ENCODE data around the gene ERI3.

ERI3 gene

DNA sequence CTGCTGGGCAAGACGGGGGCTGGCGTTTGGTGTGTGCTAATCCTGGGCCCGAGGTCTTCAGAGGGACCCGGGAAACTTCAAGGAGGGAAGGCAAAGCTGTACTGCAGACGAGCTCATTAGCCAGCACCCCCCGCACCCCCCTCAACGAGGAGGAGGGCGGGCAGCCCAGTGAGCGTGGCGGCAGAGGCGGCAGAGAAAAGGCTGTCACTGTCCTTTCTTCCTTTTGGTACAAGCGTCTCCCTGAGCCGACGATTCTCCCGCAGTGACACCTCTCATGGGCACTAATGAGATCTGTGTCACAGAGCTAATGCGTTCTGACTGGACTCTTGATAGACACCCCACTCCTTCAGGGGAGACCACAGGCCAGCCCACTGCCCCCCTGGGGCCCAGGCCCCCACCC, 112.3 kb downstream of the ERI3 start:
- no peak for DNase-seq (ENCODE audit: low spot score)
- in situ Hi-C loops (cut with MboI; ENCODE audit: low pct_unique_long_range_greater_than_20kb, low sequenced_read_pairs, unreplicated experiment), result no loop called here

DNA sequence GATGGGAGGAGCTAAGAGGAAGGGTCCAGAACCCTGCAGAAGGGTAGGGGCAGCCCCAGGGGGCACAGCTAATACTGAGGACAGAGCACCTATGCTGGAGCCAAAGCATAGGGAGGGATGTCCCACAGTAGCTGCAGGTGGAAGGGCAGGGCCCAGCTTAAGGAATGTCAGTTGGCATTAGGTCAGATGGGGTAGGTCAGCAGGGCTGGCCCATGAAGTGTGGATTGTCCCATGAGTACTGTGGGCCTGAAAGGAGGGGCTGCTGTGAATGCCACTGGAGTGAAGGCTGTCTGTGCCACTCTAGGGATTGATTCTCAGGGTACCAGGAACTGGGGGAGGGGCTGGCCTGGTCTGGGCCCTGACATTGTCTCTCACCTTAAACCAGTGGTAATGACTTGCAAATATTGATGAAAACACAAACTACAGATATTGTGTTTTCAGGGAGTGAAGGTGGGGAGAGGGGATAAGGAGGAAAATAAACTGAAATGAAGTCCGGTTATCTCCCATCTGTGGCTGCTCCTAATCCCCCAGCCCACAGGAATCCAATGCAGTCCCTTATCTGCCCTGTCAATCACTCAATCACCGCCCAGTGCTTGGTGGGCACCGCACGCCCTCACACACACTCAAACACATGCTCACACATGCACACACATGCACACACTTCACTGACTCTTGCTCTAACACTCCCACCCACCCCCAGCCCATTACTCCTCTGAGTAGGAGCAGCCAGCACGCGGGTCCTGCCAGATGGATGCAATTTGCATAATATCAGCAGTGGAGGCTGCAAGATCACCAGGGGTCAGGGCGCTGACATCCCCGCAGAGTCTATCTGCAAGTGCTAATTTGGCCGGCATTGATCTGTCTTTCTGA, 114.0 kb downstream of the ERI3 start:
- DNase-seq (ENCODE audit: low spot score), result no peak
- TF ChIP-seq, protein P1, sequence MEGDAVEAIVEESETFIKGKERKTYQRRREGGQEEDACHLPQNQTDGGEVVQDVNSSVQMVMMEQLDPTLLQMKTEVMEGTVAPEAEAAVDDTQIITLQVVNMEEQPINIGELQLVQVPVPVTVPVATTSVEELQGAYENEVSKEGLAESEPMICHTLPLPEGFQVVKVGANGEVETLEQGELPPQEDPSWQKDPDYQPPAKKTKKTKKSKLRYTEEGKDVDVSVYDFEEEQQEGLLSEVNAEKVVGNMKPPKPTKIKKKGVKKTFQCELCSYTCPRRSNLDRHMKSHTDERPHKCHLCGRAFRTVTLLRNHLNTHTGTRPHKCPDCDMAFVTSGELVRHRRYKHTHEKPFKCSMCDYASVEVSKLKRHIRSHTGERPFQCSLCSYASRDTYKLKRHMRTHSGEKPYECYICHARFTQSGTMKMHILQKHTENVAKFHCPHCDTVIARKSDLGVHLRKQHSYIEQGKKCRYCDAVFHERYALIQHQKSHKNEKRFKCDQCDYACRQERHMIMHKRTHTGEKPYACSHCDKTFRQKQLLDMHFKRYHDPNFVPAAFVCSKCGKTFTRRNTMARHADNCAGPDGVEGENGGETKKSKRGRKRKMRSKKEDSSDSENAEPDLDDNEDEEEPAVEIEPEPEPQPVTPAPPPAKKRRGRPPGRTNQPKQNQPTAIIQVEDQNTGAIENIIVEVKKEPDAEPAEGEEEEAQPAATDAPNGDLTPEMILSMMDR (IDR thresholded peaks at IDR 0.05; ENCODE audit: extremely low read depth, insufficient read depth, missing control alignments), result no peak
- in situ Hi-C loops (cut with MboI; ENCODE audit: low pct_unique_long_range_greater_than_20kb, low sequenced_read_pairs, unreplicated experiment), result no loop called here

More for the DNA sequence above, 112.3 kb downstream of the ERI3 start:
- TF ChIP-seq, protein P1 (IDR thresholded peaks at IDR 0.05; ENCODE audit: extremely low read depth, insufficient read depth, missing control alignments), result no peak

DNA sequence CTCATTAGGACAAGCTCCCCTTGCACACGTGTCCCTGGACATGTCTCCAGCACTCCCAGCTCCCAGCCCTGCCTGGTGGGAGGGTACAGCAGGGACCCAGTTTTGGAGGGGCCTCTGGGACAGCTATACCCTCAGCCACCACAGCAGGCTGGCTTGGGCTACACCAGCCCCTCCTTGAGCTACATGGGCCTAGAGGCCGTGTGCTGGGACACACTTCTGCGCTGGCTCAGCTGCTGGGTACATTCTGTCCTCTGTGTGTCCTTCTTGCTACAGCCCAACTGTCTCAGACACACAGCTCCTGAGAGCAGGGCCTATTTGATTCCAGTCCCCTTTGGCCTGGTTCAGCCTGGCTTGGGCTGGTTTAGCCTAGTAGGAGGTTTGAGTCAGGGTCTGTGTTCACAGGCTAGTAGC, 115.1 kb downstream of the ERI3 start:
- no peak for DNase-seq (ENCODE audit: low spot score)
- in situ Hi-C loops (cut with MboI; ENCODE audit: low pct_unique_long_range_greater_than_20kb, low sequenced_read_pairs, unreplicated experiment), result no loop called here
- TF ChIP-seq, protein P1 (IDR thresholded peaks at IDR 0.05; ENCODE audit: extremely low read depth, insufficient read depth, missing control alignments), result no peak

DNA sequence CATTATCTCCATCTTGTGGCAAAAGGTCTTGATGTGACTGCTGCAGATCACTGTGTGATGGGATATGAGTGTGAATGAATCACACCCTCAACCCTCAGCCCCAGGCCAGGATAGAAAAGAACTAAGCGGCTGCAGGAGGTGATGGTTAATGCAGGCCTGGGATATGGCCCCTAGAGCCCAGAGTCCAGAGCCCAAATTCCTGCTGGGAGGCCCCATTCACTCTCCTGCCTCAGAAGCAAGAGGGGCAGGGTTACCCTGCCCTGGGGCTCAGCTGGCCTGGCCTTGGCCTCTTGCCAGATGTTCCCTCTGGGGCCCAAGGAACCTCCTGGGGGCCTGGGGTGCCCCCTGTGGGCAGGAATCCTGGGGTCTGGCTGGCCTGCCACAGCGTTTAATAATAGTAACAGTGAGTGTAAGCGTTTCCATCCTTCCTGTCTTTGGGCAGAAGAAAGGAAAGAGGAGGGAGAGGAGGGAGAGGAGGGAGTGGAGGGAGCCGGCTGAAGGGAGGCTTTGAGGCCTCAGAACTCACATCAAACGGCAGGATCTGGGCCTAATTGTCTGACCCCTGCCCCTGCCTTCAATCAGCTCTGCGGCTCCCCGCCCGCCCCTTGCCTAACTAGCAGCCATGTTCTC, 115.6 kb downstream of the ERI3 start:
- no peak for DNase-seq (ENCODE audit: low spot score)
- TF ChIP-seq, protein P1 (IDR thresholded peaks at IDR 0.05; ENCODE audit: extremely low read depth, insufficient read depth, missing control alignments), result no peak
- in situ Hi-C loops (cut with MboI; ENCODE audit: low pct_unique_long_range_greater_than_20kb, low sequenced_read_pairs, unreplicated experiment), result no loop called here

DNA sequence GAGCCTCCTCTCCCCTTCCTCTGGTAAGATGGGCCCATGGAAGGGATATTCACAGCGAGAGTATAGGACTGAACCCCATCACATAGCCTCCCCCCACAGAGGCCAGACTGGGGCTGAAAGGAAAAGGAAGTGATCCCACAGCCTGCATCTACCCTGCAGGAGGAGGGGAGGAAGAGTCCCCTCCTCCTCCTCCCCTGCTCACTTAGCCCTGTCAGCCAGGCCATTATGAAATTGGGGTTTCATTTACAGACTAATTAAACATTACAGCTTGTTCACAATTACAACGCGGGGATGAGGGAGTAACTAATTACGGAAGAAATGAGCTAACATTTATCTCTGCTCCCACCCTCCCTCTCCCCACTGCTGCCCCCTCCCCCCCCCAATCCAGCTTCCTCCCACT, 116.4 kb downstream of the ERI3 start:
- in situ Hi-C loops (cut with MboI; ENCODE audit: low pct_unique_long_range_greater_than_20kb, low sequenced_read_pairs, unreplicated experiment), result no loop called here
- TF ChIP-seq, protein P1 (IDR thresholded peaks at IDR 0.05; ENCODE audit: extremely low read depth, insufficient read depth, missing control alignments), result no peak
- DNase-seq (ENCODE audit: low spot score), result no peak

DNA sequence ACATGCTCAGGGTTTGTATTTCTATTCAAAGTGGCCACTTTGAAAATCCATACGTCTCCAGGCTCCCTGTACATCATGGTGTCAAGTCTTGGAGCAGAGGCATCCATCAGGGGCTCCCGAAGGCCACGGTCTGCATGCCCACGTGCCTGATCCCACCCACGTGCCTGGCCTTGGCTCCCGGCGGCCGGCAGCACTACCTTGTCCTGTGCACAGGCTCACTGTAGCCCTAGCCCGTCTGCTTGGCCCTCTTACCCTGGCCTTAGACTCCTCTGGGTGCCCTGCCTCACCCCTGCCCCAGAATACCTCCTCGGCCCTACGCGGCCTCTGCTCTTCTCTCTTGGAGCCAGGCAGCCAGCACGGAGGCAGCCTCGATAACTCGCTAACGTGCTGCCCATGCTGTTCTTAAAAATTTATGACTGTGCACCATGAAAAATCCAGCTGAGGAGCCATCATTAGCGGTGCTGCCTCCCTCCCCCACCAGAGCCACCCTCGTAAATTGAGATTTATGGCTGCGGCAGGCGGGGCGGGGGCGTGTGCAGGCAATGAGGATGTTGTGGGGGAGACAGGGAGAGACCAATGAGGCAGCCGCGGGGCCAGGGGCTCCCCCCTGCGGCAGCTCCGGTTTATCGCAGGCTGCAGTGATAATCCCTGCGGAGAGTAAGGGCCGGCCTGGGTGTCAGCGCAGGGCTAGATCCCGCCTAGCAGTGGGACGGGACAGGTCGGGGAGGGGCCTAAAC, 117.2 kb downstream of the ERI3 start:
- in situ Hi-C loops (cut with MboI; ENCODE audit: low pct_unique_long_range_greater_than_20kb, low sequenced_read_pairs, unreplicated experiment), result no loop called here
- peak; percentile 81 for DNase-seq (ENCODE audit: low spot score)
- TF ChIP-seq, protein P1 (IDR thresholded peaks at IDR 0.05; ENCODE audit: extremely low read depth, insufficient read depth, missing control alignments), result peak; percentile 76

Data from GM13977 (cell line).